ENCODE measurements around the gene FZR1. TPM values are rescaled to one million over a fixed set of nuclear protein-coding genes. Genes with fewer than 3 reads are reported as not detected.
A peak's percentile ranks its signal among the peaks of the same experiment; 100 is the strongest.
"Not testable (repeated sequence)": the region's sequence is repeated elsewhere in the genome, so short reads cannot be mapped to it uniquely, and the experiment has no call there.

Gene FZR1
- total RNA-seq, 1 donor: 50.7 TPM

DNA sequence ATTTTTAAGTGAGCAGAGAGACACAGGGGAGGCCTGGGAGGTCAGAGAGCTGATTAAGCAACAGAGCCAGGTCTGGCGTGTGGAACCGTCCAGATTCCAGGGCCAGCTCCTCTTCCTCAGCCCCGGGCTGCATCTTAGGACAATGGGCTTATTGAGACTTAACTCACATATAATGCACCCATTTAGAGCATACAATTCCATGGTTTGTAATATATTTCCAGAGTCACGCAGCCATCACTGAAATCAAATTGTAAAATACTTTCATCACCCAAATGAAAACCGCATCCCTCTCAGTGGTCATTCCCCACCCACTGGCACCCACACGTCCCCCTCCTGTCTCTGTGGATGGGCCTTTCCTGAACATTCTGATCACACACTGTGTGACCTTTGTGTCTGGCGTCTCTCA is 64.5 kb downstream of the FZR1 start:
- Histone ChIP-seq H3K9me3 (ENCODE audit: low read depth, low read length) (no peaks in the 10 kb centered on the region), H3K4me1 (ENCODE audit: insufficient read depth, low read length) (peaks cover 15% of the 10 kb centered on the region), H3K27me3 (ENCODE audit: insufficient read depth, low read length) (no peaks in the 10 kb centered on the region), H3K4me3 (ENCODE audit: low read length) (no peak overlapping the region)

DNA sequence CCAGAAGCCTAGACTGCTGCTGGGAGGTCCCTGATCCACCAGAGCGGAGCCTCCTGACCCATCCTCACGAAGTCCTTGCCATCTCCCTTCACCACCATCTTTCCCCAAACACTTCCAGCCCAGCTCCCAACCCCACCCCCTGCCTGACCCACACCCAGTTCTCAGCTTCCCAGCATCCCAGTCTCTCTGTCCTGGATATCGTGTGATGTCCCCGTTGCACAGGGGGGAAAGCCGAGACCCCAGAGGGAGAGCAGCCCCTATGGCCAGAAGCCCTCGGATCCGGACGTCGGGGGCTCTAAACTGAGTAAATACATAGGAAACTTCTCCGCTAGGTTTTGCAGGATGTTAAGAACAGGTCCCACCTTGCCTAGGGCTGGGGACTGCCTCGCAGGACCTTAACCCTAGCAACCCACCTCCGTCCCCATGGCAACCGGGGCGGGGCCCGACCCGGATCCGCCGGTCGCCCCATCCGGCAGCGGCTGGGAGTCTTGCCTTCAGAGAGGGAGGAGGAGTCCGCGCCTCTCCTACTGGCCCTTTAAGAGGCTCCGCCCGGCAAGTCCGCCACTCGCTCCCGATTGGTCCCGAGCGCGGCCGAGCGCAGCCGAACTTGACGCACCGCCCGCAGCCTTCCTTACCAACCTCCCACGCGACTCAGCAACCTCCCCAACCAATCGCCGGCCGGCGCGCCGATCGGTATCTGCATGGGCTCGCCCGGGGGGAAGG is 66.2 kb downstream of the FZR1 start:
- H3K9me3 ChIP-seq (ENCODE audit: low read depth, low read length): no peaks in the 10 kb centered on the region
- no peaks in the 10 kb centered on the region for H3K27me3 ChIP-seq (ENCODE audit: insufficient read depth, low read length)
- peak overlapping the region; percentile 33 for H3K4me3 ChIP-seq (ENCODE audit: low read length)
- H3K4me1 ChIP-seq (ENCODE audit: insufficient read depth, low read length): peaks cover 20% of the 10 kb centered on the region

DNA sequence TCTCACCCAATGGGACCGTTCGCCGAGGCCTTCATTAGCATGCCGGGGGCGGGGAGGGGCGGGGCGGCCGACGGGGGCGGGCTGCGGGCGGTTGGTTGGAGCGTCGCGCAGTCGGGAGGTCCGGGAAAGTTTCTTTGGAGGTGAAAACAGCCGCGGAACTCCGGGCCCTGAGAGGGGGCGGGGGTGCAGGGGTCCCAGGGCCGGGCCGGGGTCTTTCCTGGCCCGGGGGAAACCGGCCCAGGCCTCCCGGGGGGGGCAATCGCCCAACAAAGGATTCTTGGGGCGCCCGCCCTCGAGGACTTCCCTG is 66.7 kb downstream of the FZR1 start, which contains the start of gene HMG20B:
HMG20B (plus strand) TSS at position 90 of the 307 bp plus-strand sequence. CDS start 366 bp downstream, outside the sequence.
- H3K4me3 ChIP-seq (ENCODE audit: low read length): peak within 1 kb of the TSS; percentile 62
- H3K27me3 ChIP-seq (ENCODE audit: insufficient read depth, low read length): no peaks in the 10 kb centered on the region
- H3K9me3 ChIP-seq (ENCODE audit: low read depth, low read length): no peaks in the 10 kb centered on the region
- peaks cover 20% of the 10 kb centered on the region for H3K4me1 ChIP-seq (ENCODE audit: insufficient read depth, low read length)

DNA sequence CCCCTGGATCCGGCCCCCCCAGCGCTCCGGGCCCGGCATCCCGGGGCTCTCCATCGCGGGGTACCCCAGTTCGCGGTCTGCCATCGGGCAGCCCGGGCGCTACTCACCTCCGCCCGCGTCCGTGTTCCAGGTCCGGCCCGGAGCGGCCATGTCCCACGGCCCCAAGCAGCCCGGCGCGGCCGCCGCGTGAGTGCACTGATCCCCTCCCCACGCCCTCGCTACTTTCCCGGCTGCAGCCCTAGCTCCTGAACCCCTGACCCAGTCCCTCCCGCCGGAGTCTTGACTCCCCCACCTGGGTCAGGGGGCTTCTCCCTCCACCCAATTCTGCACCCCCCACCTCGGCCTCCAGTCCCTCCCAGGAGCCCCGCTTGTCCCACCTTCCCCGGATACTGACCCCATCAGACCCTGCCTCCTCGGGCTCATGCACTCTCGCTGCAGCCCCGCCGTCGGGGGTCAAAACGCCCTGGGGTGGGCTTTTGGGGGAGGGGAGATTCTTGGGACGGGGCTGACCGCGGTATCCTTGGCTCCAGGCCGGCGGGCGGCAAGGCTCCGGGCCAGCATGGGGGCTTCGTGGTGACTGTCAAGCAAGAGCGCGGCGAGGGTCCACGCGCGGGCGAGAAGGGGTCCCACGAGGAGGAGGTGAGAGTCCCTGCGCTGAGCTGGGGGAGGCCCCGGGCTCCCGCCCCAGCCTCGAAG is 67.2 kb downstream of the FZR1 start:
- no peaks in the 10 kb centered on the region for H3K27me3 ChIP-seq (ENCODE audit: insufficient read depth, low read length)
- H3K4me3 ChIP-seq (ENCODE audit: low read length): peak overlapping the region; percentile 62
- H3K4me1 ChIP-seq (ENCODE audit: insufficient read depth, low read length): peaks cover 20% of the 10 kb centered on the region
- H3K9me3 ChIP-seq (ENCODE audit: low read depth, low read length): no peaks in the 10 kb centered on the region

DNA sequence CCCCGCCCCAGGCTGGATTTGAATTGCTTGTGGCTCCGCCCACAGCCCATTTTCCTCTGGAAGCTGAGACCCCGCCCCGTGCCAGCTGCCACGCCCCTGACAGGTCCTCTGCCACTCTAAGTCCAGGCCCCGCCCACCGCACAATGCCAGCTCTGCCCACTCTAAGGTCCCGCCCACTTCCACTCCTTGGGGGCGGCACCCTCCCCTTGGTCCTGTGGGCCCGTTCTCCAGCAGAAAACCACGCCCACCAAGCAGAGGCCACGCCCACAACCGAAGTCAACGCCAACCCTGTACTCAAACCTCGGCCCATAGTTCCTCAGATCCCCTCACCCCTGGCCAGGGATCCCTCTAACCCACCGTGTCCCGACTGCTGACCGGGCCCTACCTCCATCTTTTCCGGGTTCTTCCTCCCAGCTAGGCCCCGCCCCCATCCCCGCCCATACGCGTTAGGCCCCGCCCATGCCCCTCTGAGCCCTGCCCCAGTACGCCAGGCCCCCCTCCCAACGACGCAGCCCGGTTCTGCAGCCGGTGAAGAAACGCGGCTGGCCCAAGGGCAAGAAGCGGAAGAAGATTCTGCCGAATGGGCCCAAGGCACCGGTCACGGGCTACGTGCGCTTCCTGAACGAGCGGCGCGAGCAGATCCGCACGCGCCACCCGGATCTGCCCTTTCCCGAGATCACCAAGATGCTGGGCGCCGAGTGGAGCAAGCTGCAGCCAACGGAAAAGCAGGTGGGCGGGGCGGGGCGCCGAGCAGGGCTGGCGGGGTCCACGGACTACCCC is 67.9 kb downstream of the FZR1 start:
- Histone ChIP-seq H3K9me3 (ENCODE audit: low read depth, low read length) (no peaks in the 10 kb centered on the region), H3K4me3 (ENCODE audit: low read length) (peak overlapping the region; percentile 62), H3K27me3 (ENCODE audit: insufficient read depth, low read length) (no peaks in the 10 kb centered on the region), H3K4me1 (ENCODE audit: insufficient read depth, low read length) (peaks cover 20% of the 10 kb centered on the region)

DNA sequence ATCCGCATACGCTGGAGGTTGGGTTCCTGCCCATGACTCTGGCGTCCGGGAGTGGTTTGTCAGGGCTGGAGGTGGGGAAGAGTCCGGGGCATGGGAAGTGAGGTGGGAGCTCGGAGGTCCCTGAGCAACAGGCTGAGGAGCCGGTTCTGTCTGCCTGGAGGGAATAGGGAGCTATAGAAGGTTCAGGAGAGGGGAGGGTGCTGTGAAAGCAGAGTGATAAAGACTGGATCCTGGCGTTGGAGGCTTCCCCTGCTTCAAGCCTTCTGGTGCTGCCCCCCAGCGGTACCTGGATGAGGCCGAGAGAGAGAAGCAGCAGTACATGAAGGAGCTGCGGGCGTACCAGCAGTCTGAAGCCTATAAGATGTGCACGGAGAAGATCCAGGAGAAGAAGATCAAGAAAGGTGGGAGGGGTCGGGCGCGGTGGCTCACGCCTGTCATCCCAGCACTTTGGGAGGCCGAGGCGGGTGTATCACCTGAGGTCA is 69.2 kb downstream of the FZR1 start:
- Histone ChIP-seq H3K4me1 (ENCODE audit: insufficient read depth, low read length) (peaks cover 20% of the 10 kb centered on the region), H3K9me3 (ENCODE audit: low read depth, low read length) (no peaks in the 10 kb centered on the region), H3K4me3 (ENCODE audit: low read length) (no peak overlapping the region), H3K27me3 (ENCODE audit: insufficient read depth, low read length) (no peaks in the 10 kb centered on the region)

DNA sequence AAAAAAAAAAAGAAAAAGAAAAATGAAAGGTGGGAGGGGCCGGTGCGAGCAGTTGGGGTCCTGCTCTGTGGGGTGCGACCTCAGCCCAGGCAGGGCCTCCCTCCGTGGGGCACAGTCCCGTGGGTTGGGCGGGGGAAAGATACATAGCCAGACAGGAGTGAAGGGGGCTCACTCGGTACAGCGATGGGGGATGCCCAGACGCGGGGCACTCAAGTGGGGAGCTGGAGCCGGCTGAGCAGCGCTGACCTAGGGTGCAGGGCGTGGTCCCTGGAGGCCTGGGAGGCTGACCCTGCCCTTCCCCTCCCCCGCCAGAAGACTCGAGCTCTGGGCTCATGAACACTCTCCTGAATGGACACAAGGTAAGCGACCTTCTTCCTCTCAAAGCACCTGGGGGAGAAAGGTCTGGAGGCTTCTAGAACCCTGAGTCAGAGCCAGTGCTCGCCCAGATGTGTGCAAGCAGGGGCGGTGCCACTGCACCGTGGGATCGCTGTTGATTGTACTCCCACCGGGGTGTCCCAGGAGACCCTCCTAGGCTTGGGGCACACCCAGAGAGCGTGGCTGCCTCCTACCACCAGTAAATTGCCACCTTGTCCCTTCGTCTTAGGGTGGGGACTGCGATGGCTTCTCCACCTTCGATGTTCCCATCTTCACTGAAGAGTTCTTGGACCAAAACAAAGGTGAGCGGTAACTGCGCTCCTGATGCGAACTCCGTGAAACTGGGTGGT is 70.0 kb downstream of the FZR1 start:
- no peak overlapping the region for H3K4me3 ChIP-seq (ENCODE audit: low read length)
- H3K4me1 ChIP-seq (ENCODE audit: insufficient read depth, low read length): peaks cover 20% of the 10 kb centered on the region
- H3K27me3 ChIP-seq (ENCODE audit: insufficient read depth, low read length): no peaks in the 10 kb centered on the region
- no peaks in the 10 kb centered on the region for H3K9me3 ChIP-seq (ENCODE audit: low read depth, low read length)

DNA sequence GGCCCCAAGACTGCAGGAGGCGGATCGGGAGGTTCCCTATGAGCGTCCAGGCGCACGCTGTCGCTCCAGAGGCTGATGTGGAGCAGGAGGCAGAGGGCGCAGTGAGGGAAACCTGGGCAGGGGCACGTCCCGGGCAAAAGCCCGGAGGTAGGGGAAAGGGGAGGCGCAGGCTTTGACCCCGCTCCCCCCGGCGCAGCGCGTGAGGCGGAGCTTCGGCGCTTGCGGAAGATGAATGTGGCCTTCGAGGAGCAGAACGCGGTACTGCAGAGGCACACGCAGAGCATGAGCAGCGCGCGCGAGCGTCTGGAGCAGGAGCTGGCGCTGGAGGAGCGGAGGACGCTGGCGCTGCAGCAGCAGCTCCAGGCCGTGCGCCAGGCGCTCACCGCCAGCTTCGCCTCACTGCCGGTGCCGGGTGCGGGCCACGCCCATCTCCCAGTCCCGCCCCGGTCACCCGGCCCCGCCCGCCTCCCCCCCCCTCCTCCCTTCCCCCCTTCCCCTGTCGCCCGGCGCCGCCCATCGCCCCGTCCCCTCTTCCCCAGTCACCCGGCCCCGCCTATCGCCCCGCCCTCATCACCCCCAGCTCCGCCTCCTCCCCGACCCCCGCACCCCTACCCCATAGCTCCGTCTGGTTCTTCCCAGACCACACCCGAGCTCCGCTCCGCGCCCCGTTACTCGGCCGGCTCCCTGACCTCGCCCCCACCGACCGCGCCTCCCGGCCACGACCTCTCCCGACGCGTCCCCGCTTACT is 70.8 kb downstream of the FZR1 start:
- Histone ChIP-seq H3K4me1 (ENCODE audit: insufficient read depth, low read length) (peaks cover 19% of the 10 kb centered on the region), H3K4me3 (ENCODE audit: low read length) (peak overlapping the region; percentile 10), H3K27me3 (ENCODE audit: insufficient read depth, low read length) (no peaks in the 10 kb centered on the region), H3K9me3 (ENCODE audit: low read depth, low read length) (no peaks in the 10 kb centered on the region)

DNA sequence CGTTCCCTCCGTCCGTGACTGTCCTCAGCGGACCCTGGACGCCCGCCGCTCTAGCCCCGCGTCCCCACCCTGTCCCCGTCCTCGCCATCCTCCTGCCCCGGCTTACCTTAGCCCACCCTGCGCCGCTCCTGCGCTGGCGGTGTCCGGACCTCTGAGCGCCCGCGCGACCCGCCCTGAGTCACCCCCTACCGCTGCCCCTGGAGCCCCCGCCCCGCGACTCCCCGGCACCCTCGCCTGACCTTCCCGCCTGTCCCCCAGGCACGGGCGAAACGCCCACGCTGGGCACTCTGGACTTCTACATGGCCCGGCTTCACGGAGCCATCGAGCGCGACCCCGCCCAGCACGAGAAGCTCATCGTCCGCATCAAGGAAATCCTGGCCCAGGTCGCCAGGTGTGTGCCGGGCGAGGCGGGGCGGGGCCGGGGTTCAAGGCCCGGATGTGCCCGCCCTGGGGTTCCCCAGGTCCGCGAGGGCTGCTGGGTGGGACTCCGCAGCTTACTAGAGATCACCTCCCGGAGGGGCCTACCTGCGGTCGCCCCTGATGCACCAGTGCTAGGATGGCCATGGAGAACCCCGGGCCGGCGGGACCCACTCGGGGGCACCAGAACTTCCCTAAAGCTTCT is 71.7 kb downstream of the FZR1 start:
- no peak overlapping the region for H3K4me3 ChIP-seq (ENCODE audit: low read length)
- H3K27me3 ChIP-seq (ENCODE audit: insufficient read depth, low read length): no peaks in the 10 kb centered on the region

DNA sequence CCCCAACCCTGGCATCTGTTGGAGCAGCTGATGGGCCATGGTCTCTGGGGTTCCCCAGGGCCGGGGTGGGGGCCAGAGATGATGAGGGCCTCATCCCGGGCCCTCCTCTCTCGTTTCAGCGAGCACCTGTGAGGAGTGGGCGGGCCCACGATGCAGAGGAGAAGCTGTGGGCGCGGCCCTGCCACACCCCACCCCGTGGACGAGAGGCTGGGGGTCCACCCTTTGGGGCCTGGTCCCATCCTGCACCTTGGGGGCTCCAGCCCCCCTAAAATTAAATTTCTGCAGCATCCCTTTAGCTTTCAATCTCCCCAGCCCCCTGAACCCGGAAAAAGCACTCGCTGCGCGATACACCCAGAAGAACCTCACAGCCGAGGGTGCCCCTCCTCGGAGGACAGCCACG is 72.3 kb downstream of the FZR1 start:
- Histone ChIP-seq H3K4me1 (ENCODE audit: insufficient read depth, low read length) (peaks cover 11% of the 10 kb centered on the region), H3K9me3 (ENCODE audit: low read depth, low read length) (no peaks in the 10 kb centered on the region), H3K27me3 (ENCODE audit: insufficient read depth, low read length) (no peaks in the 10 kb centered on the region), H3K4me3 (ENCODE audit: low read length) (no peak overlapping the region)

More for the DNA sequence above, 71.7 kb downstream of the FZR1 start:
- H3K9me3 ChIP-seq (ENCODE audit: low read depth, low read length): no peaks in the 10 kb centered on the region
- peaks cover 14% of the 10 kb centered on the region for H3K4me1 ChIP-seq (ENCODE audit: insufficient read depth, low read length)

DNA sequence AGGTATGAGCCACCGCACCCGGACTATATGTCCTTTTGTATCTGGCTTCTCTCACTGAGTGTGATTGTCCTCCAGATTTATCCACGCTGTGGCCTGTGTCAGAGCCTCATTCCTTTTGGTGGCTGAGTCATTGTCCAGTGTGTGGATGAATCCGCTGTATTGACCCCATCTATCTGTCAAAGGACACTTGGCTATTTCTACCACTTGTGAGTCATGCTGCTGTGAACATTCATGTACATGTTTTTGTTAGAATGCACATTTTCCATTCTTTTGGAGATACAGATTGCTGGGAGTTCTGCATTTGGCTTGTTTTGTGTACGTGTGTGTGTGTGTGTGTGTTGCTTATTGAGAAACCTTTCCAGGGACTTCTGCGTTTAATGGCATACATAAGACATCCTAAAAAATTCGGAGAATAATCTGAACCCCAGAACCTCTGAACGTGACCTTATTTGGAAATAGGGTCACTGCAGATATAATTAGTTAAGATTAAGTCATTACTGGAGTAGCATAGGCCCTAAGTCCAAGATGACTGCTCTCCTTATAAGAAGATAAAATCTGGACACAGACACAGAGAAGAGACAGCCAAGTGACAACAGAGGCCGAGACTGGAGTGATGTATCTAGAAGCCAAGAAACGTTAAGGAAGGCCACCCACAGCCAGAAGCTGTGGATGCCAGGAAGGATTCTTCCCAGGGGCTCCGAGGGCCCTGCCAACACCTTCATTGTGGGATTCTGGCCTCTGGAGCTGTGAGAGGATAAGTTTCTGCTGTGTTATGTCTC is 74.2 kb downstream of the FZR1 start:
- H3K4me3 ChIP-seq (ENCODE audit: low read length): no peak overlapping the region
- no peaks in the 10 kb centered on the region for H3K9me3 ChIP-seq (ENCODE audit: low read depth, low read length)
- no peaks in the 10 kb centered on the region for H3K27me3 ChIP-seq (ENCODE audit: insufficient read depth, low read length)
- peaks cover 6% of the 10 kb centered on the region for H3K4me1 ChIP-seq (ENCODE audit: insufficient read depth, low read length)

DNA sequence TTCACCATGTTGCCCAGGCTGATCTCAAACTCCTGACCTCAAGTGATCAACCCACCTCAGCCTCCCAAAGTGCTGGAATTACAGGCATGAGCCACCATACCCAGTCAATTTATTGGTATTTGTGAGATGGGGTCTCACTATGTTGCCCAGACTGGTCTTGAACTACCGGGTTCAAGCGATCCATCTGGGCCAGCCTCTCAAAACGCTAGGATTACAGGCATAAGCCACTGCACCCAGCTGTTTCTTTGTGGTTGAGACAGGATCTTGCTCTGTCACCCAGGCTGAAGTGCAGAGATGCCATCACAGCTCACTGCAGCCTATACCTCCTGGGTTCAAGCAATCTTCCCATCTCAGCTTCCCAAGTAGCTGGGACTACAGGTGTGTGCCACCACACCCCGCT is 75.7 kb downstream of the FZR1 start:
- H3K9me3 ChIP-seq (ENCODE audit: low read depth, low read length); H3K27me3 ChIP-seq (ENCODE audit: insufficient read depth, low read length); H3K4me1 ChIP-seq (ENCODE audit: insufficient read depth, low read length); H3K4me3 ChIP-seq (ENCODE audit: low read length): not testable (repeated sequence)

DNA sequence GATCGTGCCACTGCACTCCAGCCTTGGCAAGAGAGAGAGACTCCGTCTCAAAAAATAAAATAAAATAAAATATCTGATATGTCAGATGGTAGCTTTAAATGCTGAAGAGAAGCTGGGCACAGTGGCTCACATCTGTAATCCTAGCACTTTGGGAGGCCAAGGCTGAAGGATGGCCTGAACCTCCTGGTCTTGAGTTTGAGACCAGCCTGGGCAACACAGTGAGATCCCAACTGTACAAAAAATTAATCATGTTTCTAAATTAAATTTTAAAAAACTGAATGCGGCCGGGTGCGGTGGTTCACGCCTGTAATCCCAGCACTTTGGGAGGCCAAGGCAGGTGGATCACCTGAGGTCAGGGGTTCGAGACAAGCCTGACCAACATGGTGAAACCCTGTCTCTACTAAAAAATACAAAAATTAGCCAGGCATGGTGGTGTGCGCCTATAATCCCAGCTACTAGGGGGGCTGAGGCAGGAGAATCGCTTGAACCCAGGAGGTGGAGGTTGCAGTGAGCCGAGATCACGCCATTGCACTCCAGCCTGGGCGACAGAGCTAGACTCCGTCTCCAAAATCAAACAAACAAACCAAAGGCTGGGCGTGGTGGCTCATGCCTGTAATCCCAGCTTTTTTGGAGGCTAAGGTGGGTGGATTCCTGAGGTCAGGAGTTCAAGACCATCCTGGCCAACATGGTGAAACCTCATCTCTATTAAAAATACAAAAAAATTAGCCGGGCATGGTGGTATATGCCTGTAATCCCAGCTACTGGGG is 78.1 kb downstream of the FZR1 start:
- H3K4me3 ChIP-seq (ENCODE audit: low read length); H3K9me3 ChIP-seq (ENCODE audit: low read depth, low read length); H3K27me3 ChIP-seq (ENCODE audit: insufficient read depth, low read length); H3K4me1 ChIP-seq (ENCODE audit: insufficient read depth, low read length): not testable (repeated sequence)

All from mononuclear cell (primary cell).